Measurements from ENCODE around the gene GPR143. TPM values are rescaled to one million over a fixed set of nuclear protein-coding genes. Genes with fewer than 3 reads are reported as not detected.

Gene GPR143
- total RNA-seq: 0.26 and 2.0 TPM in 2 replicates

GRCh38 chrX:9765737-9766097, at the start of gene GPR143:
TSS of gene GPR143 (minus strand) at chrX:9765847. CDS start at chrX:9765817, 30 bp downstream.

GRCh38 chrX:9785944-9786797, 20.5 kb upstream of the GPR143 start, which contains the start of gene SHROOM2:
TSS of gene SHROOM2 (plus strand) at chrX:9786429. CDS start at chrX:9786546, 117 bp downstream.

Other genes starting within 250 kb of the GPR143 start
- 1.4 and 4.2 TPM in 2 replicates for gene SHROOM2, start 20.6 kb upstream of the GPR143 start, total RNA-seq
- not detected in 2 replicates for gene CLDN34, start 201.5 kb upstream of the GPR143 start, total RNA-seq